H1 (cell line): ENCODE measurements around the gene HJURP. TPM values are rescaled to one million over a fixed set of nuclear protein-coding genes. Genes with fewer than 3 reads are reported as not detected.

Experiments used
- ATF2 ChIP-seq: IDR thresholded peaks from 2 replicates; pipeline ENCODE4 v1.6.1; 2012; ENCODE audit warnings: low read length, inconsistent platforms
- BRCA1 ChIP-seq: IDR thresholded peaks from 2 replicates; pipeline ENCODE4 v1.6.1; 2012; ENCODE audit warnings: low read depth, low read length, improper control_type of control experiment
- POLR2AphosphoS5 ChIP-seq: IDR thresholded peaks from 2 replicates; pipeline ENCODE4 v1.6.1; 2011; ENCODE audit warnings: low read depth, low read length
- polyA plus RNA-seq, 7 experiments: library from polyadenylated mRNA; depleted of rRNA in 3 of 7; stranded (reverse) in 5 of 7; unstranded in 2 of 7; fragments of >200 nt in 5 of 7; fragments of 200-250 nt in 2 of 7; gene quantifications; 1 replicate in 5 of 7; 2 replicates in 1 of 7; 4 replicates in 1 of 7; pipeline versions ENCODE4 v1.2.1 to v1.2.3, GENCODE V29; 2011 to 2013; ENCODE audit warnings: missing spikeins in 2 of 7, mixed read lengths in 2 of 7
- total RNA-seq: library from RNA; stranded (reverse); fragmentation: NEBNext Ultra II Directional; extraction: Animal tissue kit (Norgen Biotek cat#: 25700); gene quantifications from 2 replicates; pipeline ENCODE4 v1.2.1, GENCODE V29; 2021

HJURP gene
- total and polyA plus RNA-seq, 2 of the 8 experiments (the other 6 are each of a cell fraction or from before 2014, with no cell fraction given) = 49.3 to 60.5 TPM

DNA sequence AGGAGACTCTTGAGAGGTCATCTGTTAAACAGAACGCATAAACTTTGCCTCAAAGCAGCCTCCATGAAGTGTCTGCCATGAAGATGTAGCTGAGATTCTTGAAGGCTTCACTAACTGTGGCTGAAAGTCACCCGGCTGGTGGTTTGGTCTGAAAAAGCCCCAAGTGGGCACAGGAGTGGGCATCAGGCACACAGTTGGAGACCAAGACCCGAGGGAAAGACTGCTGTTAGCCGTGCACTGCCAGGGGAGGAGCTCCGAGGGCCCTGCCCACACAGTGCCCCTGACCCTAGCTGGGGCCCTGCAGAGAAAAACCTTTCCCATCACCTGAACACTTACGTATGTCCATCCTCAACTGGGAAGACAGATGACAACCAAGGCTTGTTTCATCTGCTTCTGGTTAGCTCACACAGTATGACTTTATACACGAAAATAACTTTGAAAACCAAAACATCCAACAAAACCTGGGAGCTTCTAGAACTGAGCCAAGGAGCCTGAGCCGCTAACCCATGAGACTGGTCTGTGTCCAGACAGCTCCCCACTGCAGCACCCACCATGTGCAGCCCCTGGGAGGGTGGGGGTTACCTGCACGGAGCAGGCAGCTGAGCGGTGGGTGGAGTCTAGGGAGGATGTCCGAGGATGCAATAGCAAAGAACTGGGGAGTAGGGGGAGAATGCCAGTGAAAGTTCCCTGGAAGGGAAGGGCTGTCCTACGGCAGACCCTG is 15.4 kb downstream of the HJURP start (continued):
- no peak for TF ChIP-seq ATF2
- no peak for TF ChIP-seq POLR2AphosphoS5
- no peak for TF ChIP-seq BRCA1
